K562 (cell line): ENCODE results near the gene DOCK4. TPM values are rescaled to one million over a fixed set of nuclear protein-coding genes. Genes with fewer than 3 reads are reported as not detected.

Experiments
- ATAC-seq: fragments of 200-7000 bp; cut with Tn5 transposase; 3 replicates; pipeline ENCODE4 v1.9.1; 2020; ENCODE audit warnings: moderate library complexity
- BruUV-seq: library from RNA; stranded (reverse); fragments of 400-500 nt; replicated peaks from 2 replicates; lab custom pipeline; 2021; lab: Mats Ljungman, UMichigan
- CTCF ChIA-PET: fragments of 300-600 bp; formaldehyde crosslinking; extraction: SDS; loops from one replicate; lab custom pipeline; 2021; ENCODE audit warnings: low intra/inter-chr PET ratio; lab: Yijun Ruan, JAX
- POLR2A ChIA-PET: fragments of 300-600, 350-650 bp; sonication (Branson Sonifier 250); formaldehyde crosslinking; extraction: SDS; loops from one replicate; lab custom pipeline; 2021; ENCODE audit warnings: antibody characterized with exemption, inconsistent platforms; lab: Yijun Ruan, JAX
- DNase-seq, 4 experiments: peaks; one replicate each; pipeline versions ENCODE4 v3.0.0 to v3.0.0-alpha.2; 2011 to 2018; ENCODE audit warnings: low spot score in 3 of 4, mixed read lengths in 3 of 4; ENCODE audit errors: extremely low read depth in 1 of 4
- FAIRE-seq: peaks from 2 replicates; lab custom pipeline; 2011; peaks lifted over from hg19 to GRCh38; lab: Jason Lieb, UNC
- H2AFZ ChIP-seq: 2 replicates; pipeline ENCODE4 v1.6.0; 2011; ENCODE audit warnings: low read depth, low read length, control low read depth, inconsistent platforms
- H3K27ac ChIP-seq: fragments of 200-600 bp; 3 replicates; pipeline ENCODE4 v1.8.0; 2011; ENCODE audit warnings: low read depth, mild to moderate bottlenecking, control low read depth, inconsistent platforms, low read length, moderate library complexity, mixed read lengths; ENCODE audit errors: extremely low read depth
- H3K27me3 ChIP-seq, 2 experiments: fragments of 300-600 bp in 1 of 2; 2 replicates in 1 of 2; 3 replicates in 1 of 2; pipeline versions ENCODE4 v1.6.0 to v1.8.0; 2011; ENCODE audit warnings: inconsistent platforms in 2 of 2, low read length in 2 of 2, mild to moderate bottlenecking in 1 of 2, mixed read lengths in 1 of 2, moderate library complexity in 1 of 2; ENCODE audit not compliant: control insufficient read depth in 2 of 2, insufficient read depth in 2 of 2
- H3K36me3 ChIP-seq: fragments of 300-600 bp; 3 replicates; pipeline ENCODE4 v1.8.0; 2011; ENCODE audit warnings: mild to moderate bottlenecking, low read length, inconsistent platforms; ENCODE audit not compliant: control insufficient read depth, insufficient read depth
- H3K4me1 ChIP-seq, 2 experiments: fragments of 200-600 bp in 1 of 2; replicated peaks in 1 of 2; 2 replicates in 1 of 2; 3 replicates in 1 of 2; pipeline versions ENCODE4 v1.5.1 to v1.8.0; 2011; ENCODE audit warnings: inconsistent platforms in 2 of 2, low read length in 2 of 2, mild to moderate bottlenecking in 1 of 2, mixed read lengths in 1 of 2, moderate library complexity in 1 of 2; ENCODE audit not compliant: control insufficient read depth in 2 of 2, insufficient read depth in 2 of 2
- H3K4me2 ChIP-seq: 2 replicates; pipeline ENCODE4 v1.6.1; 2011; ENCODE audit warnings: low read length, control low read depth, inconsistent platforms, mixed read lengths; ENCODE audit not compliant: insufficient read depth
- H3K4me3 ChIP-seq: fragments of 200-600 bp; sonication (generic), shearing (Covaris generic); 2 replicates; pipeline ENCODE4 v1.5.1; 2016; ENCODE audit warnings: control low read depth, inconsistent platforms
- H3K79me2 ChIP-seq: fragments of 200-600 bp; 3 replicates; pipeline ENCODE4 v1.8.0; 2011; ENCODE audit warnings: low read length, inconsistent platforms; ENCODE audit not compliant: control insufficient read depth, insufficient read depth
- H3K9ac ChIP-seq, 2 experiments: 2 replicates each; pipeline versions ENCODE4 v1.6.0 to v1.6.1; 2011; ENCODE audit warnings: low read depth in 2 of 2, low read length in 2 of 2, control low read depth in 1 of 2, inconsistent platforms in 1 of 2, mild to moderate bottlenecking in 1 of 2, mixed read lengths in 1 of 2; ENCODE audit not compliant: insufficient read depth in 1 of 2
- H3K9me1 ChIP-seq: one replicate; pipeline ENCODE4 v1.6.0; 2011; ENCODE audit warnings: inconsistent platforms, mild to moderate bottlenecking, low read length, moderate library complexity; ENCODE audit not compliant: control insufficient read depth, insufficient read depth
- H3K9me3 ChIP-seq: replicated peaks from 2 replicates; pipeline ENCODE4 v1.5.1; 2011; ENCODE audit warnings: low read depth, low read length, inconsistent platforms; ENCODE audit not compliant: control insufficient read depth, insufficient read depth
- H4K20me1 ChIP-seq: replicated peaks from 2 replicates; pipeline ENCODE4 v1.6.1; 2011; ENCODE audit warnings: low read length, inconsistent platforms, mixed read lengths; ENCODE audit not compliant: control insufficient read depth, insufficient read depth
- GATAD2B ChIP-seq: fragments of 450-650 bp; IDR thresholded peaks from 2 replicates; pipeline ENCODE4 v1.6.1; 2017; ENCODE audit warnings: mild to moderate bottlenecking, borderline replicate concordance
- ZNF277 ChIP-seq: fragments of 250-450 bp; sonication (Bioruptor Pico); IDR thresholded peaks from 2 replicates; pipeline ENCODE4 v1.8.0; 2022; ENCODE audit warnings: inconsistent platforms, mild to moderate bottlenecking, moderate library complexity, borderline replicate concordance
- WGBS: fragments of 100-300 bp; shearing (Covaris generic); methylation state at CpG from one replicate; pipeline ENCODE4 v1.1.6; 2016; ENCODE audit warnings: low coverage, mixed read lengths; ENCODE audit not compliant: insufficient coverage; ENCODE audit errors: missing lambda C conversion rate; 5-methylcytosine and 5-hydroxymethylcytosine counted together
- in situ Hi-C: fragments of 300-500 bp; cut with MboI; formaldehyde crosslinking; loops from 4 replicates; pipeline ENCODE4 v1.15.0; 2018; ENCODE audit warnings: inconsistent platforms, mixed read lengths
- intact Hi-C: fragments of 100-400 bp; cut with micrococcal nuclease; formaldehyde crosslinking; loops from 2 replicates; pipeline ENCODE4 v1.14.2; 2022
- polyA plus RNA-seq, 8 experiments: library from polyadenylated mRNA; depleted of rRNA in 4 of 8; stranded (reverse) in 5 of 8; unstranded in 3 of 8; fragments of >200 nt; fragmentation: Nextera tagmentation in 2 of 8; fragmentation: Illumina TruSeq in 1 of 8; extraction: Ambion mirVana in 2 of 8; extraction: Trizol in 1 of 8; gene quantifications; 2 replicates each; pipeline versions ENCODE4 v1.2.1 to v1.2.3, GENCODE V29; 2011 to 2014; ENCODE audit warnings: inconsistent platforms in 1 of 8, missing spikeins in 1 of 8
- total RNA-seq, 7 experiments: library from RNA; depleted of rRNA in 6 of 7; stranded (reverse); fragments of >200 nt in 6 of 7; fragmentation: Illumina TruSeq in 2 of 7; extraction: Trizol in 2 of 7; gene quantifications; 2 replicates each; pipeline versions ENCODE4 v1.2.1 to v1.2.3, GENCODE V29; 2011 to 2021; ENCODE audit warnings: low replicate concordance in 1 of 7

Gene DOCK4
- total and polyA plus RNA-seq, 9 of the 15 experiments (the other 6 are each of a cell fraction or from before 2014, with no cell fraction given) = 0.42 to 5.7 (median 2.3) TPM

GRCh38 chr7:112162784-112163506 lies 43.3 kb downstream of the DOCK4 start:
- no peaks in the 10 kb centered on the region for H3K4me1 ChIP-seq
- POLR2A ChIA-PET = no interaction called here

More at GRCh38 chr7:112162784-112163506, 43.3 kb downstream of the DOCK4 start:
- Histone ChIP-seq H3K4me2 (no peak overlapping the region), H3K4me3 (no peak overlapping the region), H3K9ac (no peak overlapping the region), H3K9me1 (no peaks in the 10 kb centered on the region), H3K27me3 (peaks cover 0 to 5% of the 10 kb centered on the region in 2 experiments; a peak in 1 of 5 replicates), H3K36me3 (no peaks in the 10 kb centered on the region), H3K27ac (no peak overlapping the region), H4K20me1 (no peaks in the 10 kb centered on the region), H3K79me2 (no peaks in the 10 kb centered on the region), H3K9me3 (no peaks in the 10 kb centered on the region), H2AFZ (no peak overlapping the region)
- ATAC-seq = no peak
- no TSS peak for BruUV-seq
- in situ Hi-C loops = no loop called here
- peak; percentile 89 for TF ChIP-seq ZNF277 (CRISPR knock-in tag)
- no peak for TF ChIP-seq GATAD2B
- FAIRE-seq = no peak
- DNase-seq = no peak
- CTCF ChIA-PET = no interaction called here
- 0% methylated on average over 6 of the region's 6 CpGs for WGBS
- intact Hi-C loops = no loop called here
